OCI-LY7 (cell line): ENCODE data around the gene FLCN. TPM values are rescaled to one million over a fixed set of nuclear protein-coding genes. Genes with fewer than 3 reads are reported as not detected.

ENCODE experiments used
- BruUV-seq: library from RNA; stranded (reverse); fragments of 400-500 nt; replicated peaks from 2 replicates; lab custom pipeline; 2021; lab: Mats Ljungman, UMichigan
- CTCF ChIA-PET: fragments of 300-600 bp; sonication (Branson Sonifier 250); formaldehyde crosslinking; loops from one replicate; lab custom pipeline; 2022; ENCODE audit warnings: antibody characterized with exemption; ENCODE audit not compliant: unreplicated experiment; lab: Charles Lee
- POLR2A ChIA-PET: fragments of 300-600 bp; sonication (Branson Sonifier 250); formaldehyde crosslinking; loops from one replicate; lab custom pipeline; 2022; ENCODE audit warnings: antibody characterized with exemption; lab: Charles Lee
- DNase-seq: peaks from one replicate; pipeline ENCODE4 v3.0.0-alpha.2; 2015; ENCODE audit warnings: low spot score
- H2AFZ ChIP-seq: fragments of 200-600 bp; sonication (generic), shearing (Covaris generic); 2 replicates; pipeline ENCODE4 v1.6.1; 2014; ENCODE audit warnings: mild to moderate bottlenecking, antibody characterized with exemption, low read length, moderate library complexity
- H3K27ac ChIP-seq: fragments of 200-600 bp; sonication (generic); 2 replicates; pipeline ENCODE4 v1.5.1; 2014; ENCODE audit warnings: mixed run types, low read depth, mild to moderate bottlenecking, moderate library complexity, low read length, inconsistent platforms; ENCODE audit not compliant: poor library complexity, severe bottlenecking
- H3K36me3 ChIP-seq: fragments of 200-600 bp; sonication (generic); 2 replicates; pipeline ENCODE4 v1.6.1; 2014; ENCODE audit warnings: mild to moderate bottlenecking, antibody characterized with exemption, low read length, moderate library complexity, mixed read lengths; ENCODE audit not compliant: insufficient read depth
- H3K4me1 ChIP-seq: fragments of 200-600 bp; sonication (generic); 2 replicates; pipeline ENCODE4 v1.5.1; 2014; ENCODE audit warnings: mild to moderate bottlenecking, low read length; ENCODE audit not compliant: insufficient read depth, poor library complexity, severe bottlenecking
- H3K4me2 ChIP-seq: fragments of 200-600 bp; sonication (generic); 2 replicates; pipeline ENCODE4 v1.6.1; 2014; ENCODE audit warnings: mild to moderate bottlenecking, low read length
- H3K4me3 ChIP-seq: fragments of 200-600 bp; sonication (generic); 2 replicates; pipeline ENCODE4 v1.5.1; 2014; ENCODE audit warnings: mild to moderate bottlenecking, low read depth, low read length; ENCODE audit not compliant: poor library complexity, severe bottlenecking
- H3K79me2 ChIP-seq: fragments of 200-600 bp; sonication (generic); 2 replicates; pipeline ENCODE4 v1.6.1; 2016; ENCODE audit warnings: low read depth, mild to moderate bottlenecking, low read length, moderate library complexity, mixed read lengths; ENCODE audit not compliant: insufficient read depth
- H3K9me2 ChIP-seq: fragments of 200-600 bp; sonication (generic); 2 replicates; pipeline ENCODE4 v1.6.1; 2016; ENCODE audit warnings: mild to moderate bottlenecking, low read length, mixed read lengths; ENCODE audit not compliant: insufficient read depth
- H3K9me3 ChIP-seq: fragments of 200-600 bp; sonication (generic); 2 replicates; pipeline ENCODE4 v1.6.1; 2014; ENCODE audit warnings: mild to moderate bottlenecking, mixed run types, low read length, mixed read lengths
- H4K20me1 ChIP-seq: fragments of 200-600 bp; sonication (generic); 2 replicates; pipeline ENCODE4 v1.6.1; 2014; ENCODE audit warnings: mild to moderate bottlenecking, antibody characterized with exemption, low read length, moderate library complexity, mixed read lengths; ENCODE audit not compliant: insufficient read depth
- CTCF ChIP-seq: fragments of 200-600 bp; sonication (generic); conservative IDR thresholded peaks from 2 replicates; pipeline ENCODE4 v1.5.1; 2014; ENCODE audit warnings: mild to moderate bottlenecking, antibody characterized with exemption, low read length, moderate library complexity, mixed read lengths
- EZH2phosphoT487 ChIP-seq: fragments of 200-600 bp; sonication (generic); IDR thresholded peaks from 2 replicates; pipeline ENCODE4 v1.6.1; 2018; ENCODE audit warnings: low read depth, borderline replicate concordance, mild to moderate bottlenecking, mixed run types, antibody characterized with exemption, low read length, moderate library complexity, mixed read lengths
- intact Hi-C: fragments of 100-400 bp; cut with micrococcal nuclease; formaldehyde crosslinking; loops from one replicate; pipeline ENCODE4 v1.10.0; 2022; ENCODE audit not compliant: unreplicated experiment
- total RNA-seq, 2 experiments: library from RNA; depleted of rRNA in 1 of 2; stranded (reverse); fragments of >200 nt in 1 of 2; shearing (Covaris generic) in 1 of 2; gene quantifications; 2 replicates each; pipeline ENCODE4 v1.2.3, GENCODE V29; 2014 to 2022

The FLCN gene
- total RNA-seq, 2 experiments from 2014 or later = 20.5 to 20.9 TPM

GRCh38 chr17:17239832-17240231 lies 2.9 kb upstream of the FLCN start:
- TF ChIP-seq CTCF (no peak), EZH2phosphoT487 (no peak)
- BruUV-seq = no TSS peak
- intact Hi-C loops = loop anchor here (5.0 kb wide), 1 partner anchor 588 kb away; the partner anchor contains the start of gene ZNF624
- H3K27ac ChIP-seq = no peak overlapping the region
- no peak overlapping the region for H3K4me2 ChIP-seq
- DNase-seq = no peak
- H3K4me1 ChIP-seq = peaks cover 22% of the 10 kb centered on the region
- CTCF ChIA-PET = no interaction called here
- POLR2A ChIA-PET = interaction anchor here (0.8 kb wide), 1 partner anchor 271 kb away, joined by 3 read pairs; no protein-coding TSS in a partner anchor
- H2AFZ ChIP-seq = no peak overlapping the region
- no peaks in the 10 kb centered on the region for H3K9me3 ChIP-seq
- no peaks in the 10 kb centered on the region for H3K9me2 ChIP-seq
- H3K4me3 ChIP-seq = no peak overlapping the region
- no peaks in the 10 kb centered on the region for H4K20me1 ChIP-seq
- peaks cover 12% of the 10 kb centered on the region; the same call in 1 of the 2 replicates for H3K79me2 ChIP-seq
- peaks cover 4% of the 10 kb centered on the region; the same call in 1 of the 2 replicates for H3K36me3 ChIP-seq

GRCh38 chr17:17236295-17237025 lies 508 bp downstream of the FLCN start:
- TSS peak; percentile 72 for BruUV-seq
- Histone ChIP-seq H3K36me3 (peaks cover 1% of the 10 kb centered on the region; the same call in 1 of the 2 replicates), H3K79me2 (peaks cover 12% of the 10 kb centered on the region; the same call in 1 of the 2 replicates), H2AFZ (peak overlapping the region; percentile 63), H3K9me2 (no peaks in the 10 kb centered on the region), H3K4me1 (peaks cover 22% of the 10 kb centered on the region), H3K9me3 (no peaks in the 10 kb centered on the region), H3K4me2 (peak overlapping the region; percentile 76), H3K4me3 (peak overlapping the region; percentile 86), H4K20me1 (no peaks in the 10 kb centered on the region), H3K27ac (peak overlapping the region; percentile 40)
- intact Hi-C loops = loop anchor here (2.0 to 5.0 kb wide), 2 partner anchors 68 to 584 kb away; partner anchors contain the start of gene ZNF624
- POLR2A ChIA-PET = interaction anchor here (0.7 kb wide), 1 partner anchor 193 kb away, joined by 3 read pairs; no protein-coding TSS in a partner anchor
- CTCF ChIA-PET = no interaction called here
- TF ChIP-seq CTCF (no peak), EZH2phosphoT487 (no peak)
- DNase-seq = no peak
